Measurements from ENCODE around the gene ATP6V1C2.

The ATP6V1C2 gene

GRCh38 chr2:10772868-10773215 lies 51.4 kb downstream of the ATP6V1C2 start:
- TF ChIP-seq EZH2 (IDR thresholded peaks at IDR 0.05; ENCODE audit: borderline replicate concordance, low read length), result no peak
- no peak for TF ChIP-seq CTCF (IDR thresholded peaks at IDR 0.05; ENCODE audit: low read length)
- no peaks in the 10 kb centered on the region for H3K4me1 ChIP-seq (ENCODE audit: insufficient read depth, low read length, severe bottlenecking)
- H2AFZ ChIP-seq (ENCODE audit: low read length), result no peak overlapping the region
- no peak overlapping the region for H3K4me2 ChIP-seq (ENCODE audit: low read length)
- no peak overlapping the region for H3K4me3 ChIP-seq (ENCODE audit: low read depth, low read length, poor library complexity, severe bottlenecking)
- no peaks in the 10 kb centered on the region for H3F3A ChIP-seq (ENCODE audit: insufficient read depth, low read length)
- H3K9me2 ChIP-seq (ENCODE audit: low read depth, low read length), result no peaks in the 10 kb centered on the region
- no peaks in the 10 kb centered on the region for H3K79me2 ChIP-seq (ENCODE audit: insufficient read depth, low read length)
- no peaks in the 10 kb centered on the region for H4K20me1 ChIP-seq (ENCODE audit: insufficient read depth, low read length)
- no peak overlapping the region for H3K9ac ChIP-seq (ENCODE audit: low read length)
- H3K9me3 ChIP-seq (ENCODE audit: low read length), result no peaks in the 10 kb centered on the region
- peaks cover 5% of the 10 kb centered on the region; the same call in 1 of the 2 replicates for H3K27me3 ChIP-seq (ENCODE audit: insufficient read depth, low read length)
- no peaks in the 10 kb centered on the region; the same call in 1 of the 2 replicates for H3K36me3 ChIP-seq (ENCODE audit: insufficient read depth, low read length)
- no peak overlapping the region for H3K27ac ChIP-seq (ENCODE audit: low read depth, low read length, poor library complexity, severe bottlenecking)

GRCh38 chr2:10773821-10774341 lies 52.5 kb downstream of the ATP6V1C2 start:
- Histone ChIP-seq H3K9me2 (ENCODE audit: low read depth, low read length) (no peaks in the 10 kb centered on the region), H3K9ac (ENCODE audit: low read length) (no peak overlapping the region), H4K20me1 (ENCODE audit: insufficient read depth, low read length) (no peaks in the 10 kb centered on the region), H3K4me3 (ENCODE audit: low read depth, low read length, poor library complexity, severe bottlenecking) (no peak overlapping the region), H2AFZ (ENCODE audit: low read length) (no peak overlapping the region), H3K27ac (ENCODE audit: low read depth, low read length, poor library complexity, severe bottlenecking) (no peak overlapping the region), H3F3A (ENCODE audit: insufficient read depth, low read length) (no peaks in the 10 kb centered on the region), H3K9me3 (ENCODE audit: low read length) (no peaks in the 10 kb centered on the region), H3K4me1 (ENCODE audit: insufficient read depth, low read length, severe bottlenecking) (no peaks in the 10 kb centered on the region), H3K4me2 (ENCODE audit: low read length) (no peak overlapping the region), H3K27me3 (ENCODE audit: insufficient read depth, low read length) (peaks cover 5% of the 10 kb centered on the region; the same call in 1 of the 2 replicates), H3K79me2 (ENCODE audit: insufficient read depth, low read length) (no peaks in the 10 kb centered on the region), H3K36me3 (ENCODE audit: insufficient read depth, low read length) (peaks cover 7% of the 10 kb centered on the region)
- TF ChIP-seq CTCF (IDR thresholded peaks at IDR 0.05; ENCODE audit: low read length) (no peak), EZH2 (IDR thresholded peaks at IDR 0.05; ENCODE audit: borderline replicate concordance, low read length) (no peak)

GRCh38 chr2:10774394-10774793 lies 53.0 kb downstream of the ATP6V1C2 start:
- no peak overlapping the region for H2AFZ ChIP-seq (ENCODE audit: low read length)

More at GRCh38 chr2:10774394-10774793, 53.0 kb downstream of the ATP6V1C2 start:
- Histone ChIP-seq H4K20me1 (ENCODE audit: insufficient read depth, low read length) (no peaks in the 10 kb centered on the region), H3K27ac (ENCODE audit: low read depth, low read length, poor library complexity, severe bottlenecking) (no peak overlapping the region), H3K36me3 (ENCODE audit: insufficient read depth, low read length) (peaks cover 9% of the 10 kb centered on the region), H3K9me2 (ENCODE audit: low read depth, low read length) (no peaks in the 10 kb centered on the region), H3K4me1 (ENCODE audit: insufficient read depth, low read length, severe bottlenecking) (no peaks in the 10 kb centered on the region), H3K9ac (ENCODE audit: low read length) (no peak overlapping the region), H3K4me3 (ENCODE audit: low read depth, low read length, poor library complexity, severe bottlenecking) (no peak overlapping the region), H3K9me3 (ENCODE audit: low read length) (no peaks in the 10 kb centered on the region), H3K4me2 (ENCODE audit: low read length) (no peak overlapping the region), H3K27me3 (ENCODE audit: insufficient read depth, low read length) (peaks cover 5% of the 10 kb centered on the region; the same call in 1 of the 2 replicates), H3F3A (ENCODE audit: insufficient read depth, low read length) (no peaks in the 10 kb centered on the region), H3K79me2 (ENCODE audit: insufficient read depth, low read length) (no peaks in the 10 kb centered on the region)
- TF ChIP-seq CTCF (IDR thresholded peaks at IDR 0.05; ENCODE audit: low read length) (no peak), EZH2 (IDR thresholded peaks at IDR 0.05; ENCODE audit: borderline replicate concordance, low read length) (no peak)
